H9 (cell line): Measurements from ENCODE around the gene C11orf21. TPM values are rescaled to one million over a fixed set of nuclear protein-coding genes. Genes with fewer than 3 reads are reported as not detected.

Experiments used
- DNase-seq: peaks from one replicate; pipeline ENCODE4 v3.0.0-alpha.2; 2017
- H2AFZ ChIP-seq: one replicate; pipeline ENCODE4 v1.6.1; 2013; ENCODE audit warnings: mild to moderate bottlenecking, low read length, control low read depth, moderate library complexity
- H2AK5ac ChIP-seq: 2 replicates; pipeline ENCODE4 v1.6.1; 2013; ENCODE audit warnings: low read length, control low read depth, mixed read lengths; ENCODE audit not compliant: insufficient read length
- H2BK120ac ChIP-seq: one replicate; pipeline ENCODE4 v1.6.1; 2013; ENCODE audit warnings: low read depth, mild to moderate bottlenecking, low read length, control low read depth, inconsistent platforms; ENCODE audit not compliant: poor library complexity, severe bottlenecking
- H2BK12ac ChIP-seq: 2 replicates; pipeline ENCODE4 v1.6.1; 2013; ENCODE audit warnings: low read length, control low read depth, mixed read lengths, low read depth; ENCODE audit not compliant: insufficient read length
- H2BK15ac ChIP-seq: 2 replicates; pipeline ENCODE4 v1.6.1; 2013; ENCODE audit warnings: low read depth, low read length, control low read depth
- H2BK20ac ChIP-seq: one replicate; pipeline ENCODE4 v1.6.1; 2013; ENCODE audit warnings: low read depth, mild to moderate bottlenecking, low read length, control low read depth, inconsistent platforms; ENCODE audit not compliant: poor library complexity, severe bottlenecking
- H2BK5ac ChIP-seq: 2 replicates; pipeline ENCODE4 v1.6.1; 2013; ENCODE audit warnings: low read length, control low read depth, mixed read lengths; ENCODE audit not compliant: insufficient read length
- H3K14ac ChIP-seq: 2 replicates; pipeline ENCODE4 v1.6.1; 2013; ENCODE audit warnings: low read length, control low read depth; ENCODE audit not compliant: insufficient read depth
- H3K18ac ChIP-seq: 2 replicates; pipeline ENCODE4 v1.6.1; 2013; ENCODE audit warnings: low read depth, mild to moderate bottlenecking, mixed read lengths, low read length, control low read depth; ENCODE audit not compliant: insufficient read length
- H3K23ac ChIP-seq: 2 replicates; pipeline ENCODE4 v1.6.1; 2013; ENCODE audit warnings: low read length, control low read depth, mixed read lengths, low read depth; ENCODE audit not compliant: insufficient read length
- H3K23me2 ChIP-seq: 2 replicates; pipeline ENCODE4 v1.6.1; 2013; ENCODE audit warnings: low read depth, mild to moderate bottlenecking, mixed read lengths, low read length, control low read depth; ENCODE audit not compliant: insufficient read length, poor library complexity, severe bottlenecking
- H3K27ac ChIP-seq: 2 replicates; pipeline ENCODE4 v1.5.1; 2013; ENCODE audit warnings: low read length, control low read depth, mixed read lengths, low read depth; ENCODE audit not compliant: insufficient read length
- H3K27me3 ChIP-seq: 2 replicates; pipeline ENCODE4 v1.6.1; 2013; ENCODE audit warnings: low read length, control low read depth, inconsistent platforms; ENCODE audit not compliant: insufficient read depth
- H3K4ac ChIP-seq: 2 replicates; pipeline ENCODE4 v1.6.1; 2013; ENCODE audit warnings: low read depth, mild to moderate bottlenecking, control low read depth, inconsistent platforms, low read length, moderate library complexity
- H3K4me1 ChIP-seq: 2 replicates; pipeline ENCODE4 v1.6.1; 2013; ENCODE audit warnings: low read length, control low read depth, inconsistent platforms; ENCODE audit not compliant: insufficient read depth
- H3K4me2 ChIP-seq: 2 replicates; pipeline ENCODE4 v1.6.1; 2013; ENCODE audit warnings: low read length, control low read depth, mixed read lengths; ENCODE audit not compliant: insufficient read length, insufficient read depth
- H3K56ac ChIP-seq: 2 replicates; pipeline ENCODE4 v1.6.1; 2013; ENCODE audit warnings: low read depth, mild to moderate bottlenecking, mixed read lengths, low read length, control low read depth; ENCODE audit not compliant: insufficient read length
- H3K79me1 ChIP-seq: 2 replicates; pipeline ENCODE4 v1.6.1; 2013; ENCODE audit warnings: low read depth, mild to moderate bottlenecking, moderate library complexity, low read length, control low read depth, inconsistent platforms; ENCODE audit not compliant: insufficient read depth, poor library complexity, severe bottlenecking
- H3K79me2 ChIP-seq: 2 replicates; pipeline ENCODE4 v1.6.1; 2013; ENCODE audit warnings: low read length, control low read depth, inconsistent platforms; ENCODE audit not compliant: insufficient read depth
- H3K9ac ChIP-seq: 2 replicates; pipeline ENCODE4 v1.6.1; 2013; ENCODE audit warnings: low read length, control low read depth, mixed read lengths; ENCODE audit not compliant: insufficient read length; ENCODE audit errors: extremely low read depth
- H3K9me3 ChIP-seq: one replicate; pipeline ENCODE4 v1.6.1; 2013; ENCODE audit warnings: low read depth, low read length, inconsistent platforms; ENCODE audit not compliant: control insufficient read depth
- H3T11ph ChIP-seq: one replicate; pipeline ENCODE4 v1.6.1; 2013; ENCODE audit warnings: mild to moderate bottlenecking, low read length, control low read depth, inconsistent platforms
- H4K20me1 ChIP-seq: one replicate; pipeline ENCODE4 v1.6.1; 2013; ENCODE audit not compliant: control insufficient read depth, insufficient read length, insufficient read depth
- H4K5ac ChIP-seq: 2 replicates; pipeline ENCODE4 v1.6.1; 2013; ENCODE audit warnings: low read depth, mild to moderate bottlenecking, mixed read lengths, low read length, control low read depth; ENCODE audit not compliant: insufficient read length
- H4K8ac ChIP-seq: replicated peaks from 2 replicates; pipeline ENCODE4 v1.6.1; 2013; ENCODE audit warnings: low read length, control low read depth, mixed read lengths, low read depth; ENCODE audit not compliant: insufficient read length
- H4K91ac ChIP-seq: 2 replicates; pipeline ENCODE4 v1.6.1; 2013; ENCODE audit warnings: low read depth, mild to moderate bottlenecking, moderate library complexity, mixed read lengths, low read length, control low read depth; ENCODE audit not compliant: insufficient read length
- H3K27ac Mint-ChIP-seq, 3 experiments: 2 replicates in 2 of 3; 3 replicates in 1 of 3; pipeline ENCODE4 v1.8.0; 2020 to 2021; ENCODE audit warnings: mixed read lengths in 3 of 3, mild to moderate bottlenecking in 1 of 3, moderate library complexity in 1 of 3
- H3K27me3 Mint-ChIP-seq: 2 replicates; pipeline ENCODE4 v1.8.0; 2021; ENCODE audit warnings: low read depth, mild to moderate bottlenecking, moderate library complexity, mixed read lengths
- H3K36me3 Mint-ChIP-seq, 3 experiments: 2 replicates in 2 of 3; 3 replicates in 1 of 3; pipeline ENCODE4 v1.8.0; 2020 to 2021; ENCODE audit warnings: low read depth in 3 of 3, mixed read lengths in 3 of 3; ENCODE audit not compliant: insufficient read depth in 1 of 3
- H3K4me1 Mint-ChIP-seq, 2 experiments: 2 replicates each; pipeline ENCODE4 v1.8.0; 2020; ENCODE audit warnings: mixed read lengths in 2 of 2
- H3K4me3 Mint-ChIP-seq, 2 experiments: 2 replicates in 1 of 2; 3 replicates in 1 of 2; pipeline ENCODE4 v1.8.0; 2020 to 2021; ENCODE audit warnings: mild to moderate bottlenecking in 2 of 2, mixed read lengths in 2 of 2, moderate library complexity in 1 of 2
- H3K9me3 Mint-ChIP-seq, 2 experiments: 2 replicates in 1 of 2; 3 replicates in 1 of 2; pipeline ENCODE4 v1.8.0; 2020; ENCODE audit warnings: mild to moderate bottlenecking in 2 of 2, mixed read lengths in 2 of 2, moderate library complexity in 1 of 2
- WGBS: extraction: QIAGEN DNeasy Blood & Tissue Kit; methylation state at CpG from one replicate; pipeline ENCODE4 v1.1.7; 2013; ENCODE audit warnings: missing lambda C conversion rate, low lambda C conversion rate, mixed read lengths; ENCODE audit not compliant: insufficient read length; ENCODE audit errors: extremely low coverage; 5-methylcytosine and 5-hydroxymethylcytosine counted together
- total RNA-seq: library from RNA; stranded (reverse); gene quantifications from 2 replicates; pipeline ENCODE4 v1.2.1, GENCODE V29; 2021
- TF ChIP-seq, protein P1 (sequence below): fragments of 200-600 bp; sonication (generic); conservative IDR thresholded peaks from 3 replicates; pipeline ENCODE4 v1.8.0; 2021; ENCODE audit warnings: antibody characterized with exemption, mild to moderate bottlenecking

C11orf21 gene
- total RNA-seq, 1 experiment from 2014 or later = not detected

DNA sequence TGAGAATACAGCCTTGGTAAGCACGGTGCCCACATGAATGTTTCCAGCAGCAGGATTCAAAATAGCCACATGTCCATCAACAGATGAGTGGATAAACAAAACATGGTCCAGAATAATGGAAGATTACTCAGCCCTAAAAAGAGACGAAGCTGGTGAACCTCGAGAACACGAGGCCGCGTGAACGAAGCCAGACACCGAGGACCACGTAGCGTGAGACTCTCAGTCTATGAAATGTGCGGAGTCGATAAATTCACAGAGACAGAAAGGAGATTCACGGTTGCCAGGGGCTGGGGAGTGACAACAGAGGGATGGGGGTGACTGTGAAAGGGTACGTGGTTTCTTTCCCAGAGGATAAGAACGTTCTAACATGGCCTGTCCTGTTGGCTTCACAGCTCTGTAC lies 28.4 kb downstream of the C11orf21 start:
- H3K27ac Mint-ChIP-seq = no peak overlapping the region
- H3K27ac ChIP-seq = no peak overlapping the region

More for the DNA sequence above, 28.4 kb downstream of the C11orf21 start:
- Histone ChIP-seq H3K9ac (no peak overlapping the region), H3K18ac (no peak overlapping the region), H3K23me2 (peaks cover 7% of the 10 kb centered on the region), H2AFZ (no peak overlapping the region), H2BK20ac (no peak overlapping the region), H2BK12ac (no peak overlapping the region), H3K27me3 (peaks cover 23% of the 10 kb centered on the region; the same call in 1 of the 2 replicates), H3K9me3 (no peaks in the 10 kb centered on the region), H2BK15ac (no peak overlapping the region), H3K14ac (no peak overlapping the region), H2AK5ac (no peak overlapping the region), H4K20me1 (no peaks in the 10 kb centered on the region), H4K8ac (no peak overlapping the region), H3K4me2 (no peak overlapping the region), H3K23ac (no peak overlapping the region), H3K4me1 (no peaks in the 10 kb centered on the region; the same call in 1 of the 2 replicates), H3K56ac (no peak overlapping the region), H3K4ac (no peak overlapping the region), H4K5ac (no peak overlapping the region), H3K79me1 (no peaks in the 10 kb centered on the region), H2BK5ac (no peak overlapping the region), H3K79me2 (no peaks in the 10 kb centered on the region), H3T11ph (no peak overlapping the region), H4K91ac (no peak overlapping the region), H2BK120ac (no peak overlapping the region)
- Mint-ChIP-seq H3K9me3 (peaks cover 0 to 3% of the 10 kb centered on the region in 2 experiments; a peak in 3 of 5 replicates), H3K4me1 (peaks cover 18 to 21% of the 10 kb centered on the region in 2 experiments), H3K4me3 (no peak overlapping the region), H3K27me3 (peaks cover 88% of the 10 kb centered on the region), H3K36me3 (no peaks in the 10 kb centered on the region; a peak in 1 of 7 replicates)
- WGBS = no CpG with 5 or more reads among the region's 15 CpGs
- no peak for DNase-seq
- TF ChIP-seq, protein P1, sequence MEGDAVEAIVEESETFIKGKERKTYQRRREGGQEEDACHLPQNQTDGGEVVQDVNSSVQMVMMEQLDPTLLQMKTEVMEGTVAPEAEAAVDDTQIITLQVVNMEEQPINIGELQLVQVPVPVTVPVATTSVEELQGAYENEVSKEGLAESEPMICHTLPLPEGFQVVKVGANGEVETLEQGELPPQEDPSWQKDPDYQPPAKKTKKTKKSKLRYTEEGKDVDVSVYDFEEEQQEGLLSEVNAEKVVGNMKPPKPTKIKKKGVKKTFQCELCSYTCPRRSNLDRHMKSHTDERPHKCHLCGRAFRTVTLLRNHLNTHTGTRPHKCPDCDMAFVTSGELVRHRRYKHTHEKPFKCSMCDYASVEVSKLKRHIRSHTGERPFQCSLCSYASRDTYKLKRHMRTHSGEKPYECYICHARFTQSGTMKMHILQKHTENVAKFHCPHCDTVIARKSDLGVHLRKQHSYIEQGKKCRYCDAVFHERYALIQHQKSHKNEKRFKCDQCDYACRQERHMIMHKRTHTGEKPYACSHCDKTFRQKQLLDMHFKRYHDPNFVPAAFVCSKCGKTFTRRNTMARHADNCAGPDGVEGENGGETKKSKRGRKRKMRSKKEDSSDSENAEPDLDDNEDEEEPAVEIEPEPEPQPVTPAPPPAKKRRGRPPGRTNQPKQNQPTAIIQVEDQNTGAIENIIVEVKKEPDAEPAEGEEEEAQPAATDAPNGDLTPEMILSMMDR = no peak
